HCT116 (cell line): ENCODE measurements around the gene UQCR11. TPM values are rescaled to one million over a fixed set of nuclear protein-coding genes. Genes with fewer than 3 reads are reported as not detected.

ENCODE experiments used
- ATAC-seq: fragments of 200-7000 bp; cut with Tn5 transposase; 2 replicates; pipeline ENCODE4 v1.9.1; 2020; ENCODE audit warnings: mild to moderate bottlenecking, moderate library complexity
- BruUV-seq: library from RNA; stranded (reverse); fragments of 400-500 nt; replicated peaks from 2 replicates; lab custom pipeline; 2021; lab: Mats Ljungman, UMichigan
- CTCF ChIA-PET: fragments of 300-600 bp; sonication (Branson Sonifier 250); formaldehyde crosslinking; loops from one replicate; lab custom pipeline; 2021; ENCODE audit warnings: antibody characterized with exemption; lab: Charles Lee
- POLR2A ChIA-PET: fragments of 300-600, 350-600 bp; sonication (Branson Sonifier 250); formaldehyde crosslinking; loops from one replicate; lab custom pipeline; 2021; ENCODE audit warnings: antibody characterized with exemption; lab: Charles Lee
- RAD21 ChIA-PET, 2 experiments: fragments of 300-600 bp; sonication (Branson Sonifier 250); formaldehyde crosslinking; loops; one replicate each; lab custom pipeline; 2023; ENCODE audit warnings: low total read pairs in 2 of 2; ENCODE audit not compliant: uncharacterized antibody in 2 of 2, unreplicated experiment in 2 of 2, low non-redundant PET in 1 of 2; lab: Charles Lee
- DNase-seq: peaks from one replicate; pipeline ENCODE4 v3.0.0-alpha.2; 2010; ENCODE audit warnings: low read depth, low spot score
- H2AFZ ChIP-seq: fragments of 200-600 bp; shearing (Covaris generic), sonication (generic); 2 replicates; pipeline ENCODE4 v1.6.1; 2017; ENCODE audit warnings: low read depth, mixed run types, mixed read lengths, antibody characterized with exemption, low read length; ENCODE audit not compliant: poor library complexity, severe bottlenecking
- H3K27ac ChIP-seq: 2 replicates; pipeline ENCODE4 v1.5.1; 2012; ENCODE audit warnings: low read depth, low read length
- H3K27me3 ChIP-seq: fragments of 200-600 bp; sonication (generic); 2 replicates; pipeline ENCODE4 v1.6.1; 2016; ENCODE audit warnings: mixed run types, low read length, mixed read lengths; ENCODE audit not compliant: insufficient read depth
- H3K36me3 ChIP-seq, 2 experiments: fragments of 200-500 bp in 1 of 2; fragments of 200-600 bp in 1 of 2; sonication (Bioruptor generic) in 1 of 2; sonication (generic) in 1 of 2; 2 replicates each; pipeline versions ENCODE4 v1.5.1 to v1.6.1; 2014 to 2016; ENCODE audit warnings: low read length in 2 of 2, inconsistent platforms in 1 of 2, mixed read lengths in 1 of 2, mixed run types in 1 of 2; ENCODE audit not compliant: insufficient read depth in 2 of 2, control insufficient read depth in 1 of 2
- H3K4me1 ChIP-seq, 2 experiments: fragments of 200-600 bp in 1 of 2; sonication (generic) in 1 of 2; 2 replicates each; pipeline versions ENCODE4 v1.5.1 to v1.6.1; 2012 to 2017; ENCODE audit warnings: low read length in 2 of 2, inconsistent platforms in 1 of 2, mild to moderate bottlenecking in 1 of 2, mixed read lengths in 1 of 2, mixed run types in 1 of 2, moderate library complexity in 1 of 2; ENCODE audit not compliant: insufficient read depth in 2 of 2, control insufficient read depth in 1 of 2
- H3K4me2 ChIP-seq: fragments of 200-600 bp; sonication (generic); 2 replicates; pipeline ENCODE4 v1.6.1; 2017; ENCODE audit warnings: mixed run types, low read length, mixed read lengths
- H3K4me3 ChIP-seq, 2 experiments: fragments of 200-600 bp in 1 of 2; sonication (generic) in 1 of 2; replicated peaks in 1 of 2; 2 replicates each; pipeline ENCODE4 v1.5.1; 2011 to 2016; ENCODE audit warnings: low read length in 2 of 2, control low read depth in 1 of 2, low read depth in 1 of 2, mild to moderate bottlenecking in 1 of 2, mixed read lengths in 1 of 2, mixed run types in 1 of 2
- H3K79me2 ChIP-seq: fragments of 200-600 bp; sonication (generic); 2 replicates; pipeline ENCODE4 v1.6.1; 2017; ENCODE audit warnings: mild to moderate bottlenecking, mixed run types, low read length, moderate library complexity, mixed read lengths; ENCODE audit not compliant: insufficient read depth
- H3K9ac ChIP-seq: fragments of 200-600 bp; sonication (generic); 2 replicates; pipeline ENCODE4 v1.6.1; 2016; ENCODE audit warnings: low read length, mixed read lengths
- H3K9me2 ChIP-seq: fragments of 200-600 bp; sonication (generic), shearing (Covaris generic); 2 replicates; pipeline ENCODE4 v1.6.1; 2017; ENCODE audit warnings: mixed run types, mild to moderate bottlenecking, moderate library complexity; ENCODE audit not compliant: insufficient read depth
- H3K9me3 ChIP-seq, 2 experiments: fragments of 200-500 bp in 1 of 2; fragments of 200-600 bp in 1 of 2; sonication (Bioruptor generic) in 1 of 2; sonication (generic) in 1 of 2; 2 replicates each; pipeline ENCODE4 v1.6.1; 2014 to 2017; ENCODE audit warnings: low read length in 2 of 2, mixed read lengths in 2 of 2, inconsistent platforms in 1 of 2, low read depth in 1 of 2, mild to moderate bottlenecking in 1 of 2, mixed run types in 1 of 2, moderate library complexity in 1 of 2; ENCODE audit not compliant: control insufficient read depth in 1 of 2, insufficient read depth in 1 of 2
- H4K20me1 ChIP-seq: fragments of 200-600 bp; sonication (generic), shearing (Covaris generic); 2 replicates; pipeline ENCODE4 v1.6.1; 2017; ENCODE audit warnings: mixed run types, mild to moderate bottlenecking, moderate library complexity; ENCODE audit not compliant: insufficient read depth
- ATF3 ChIP-seq: IDR thresholded peaks from 2 replicates; pipeline ENCODE4 v1.6.1; 2012
- CEBPB ChIP-seq: IDR thresholded peaks from 2 replicates; pipeline ENCODE4 v1.6.1; 2012; ENCODE audit warnings: low read depth
- CTCF ChIP-seq, 3 experiments: fragments of 200-600 bp in 1 of 3; sonication (generic) in 1 of 3; IDR thresholded peaks in 2 of 3; conservative IDR thresholded peaks in 1 of 3; 2 replicates each; pipeline ENCODE4 v1.5.1; 2012 to 2017; ENCODE audit warnings: low read depth in 2 of 3, low read length in 2 of 3, antibody characterized with exemption in 1 of 3, borderline replicate concordance in 1 of 3, control low read depth in 1 of 3, mild to moderate bottlenecking in 1 of 3, mixed read lengths in 1 of 3, mixed run types in 1 of 3, moderate library complexity in 1 of 3; ENCODE audit not compliant: insufficient read depth in 1 of 3
- EZH2 ChIP-seq: fragments of 200-600 bp; sonication (generic); IDR thresholded peaks from 2 replicates; pipeline ENCODE4 v1.6.1; 2017; ENCODE audit warnings: antibody characterized with exemption, mixed run types
- EZH2phosphoT487 ChIP-seq: fragments of 200-600 bp; IDR thresholded peaks from 2 replicates; pipeline ENCODE4 v1.6.1; 2018; ENCODE audit warnings: antibody characterized with exemption, borderline replicate concordance
- FOSL1 ChIP-seq: IDR thresholded peaks from 2 replicates; pipeline ENCODE4 v1.6.1; 2012; ENCODE audit warnings: low read depth
- JUND ChIP-seq: IDR thresholded peaks from 2 replicates; pipeline ENCODE4 v1.6.1; 2012
- MAX ChIP-seq: IDR thresholded peaks from 2 replicates; pipeline ENCODE4 v1.6.1; 2012
- POLR2A ChIP-seq: IDR thresholded peaks from 2 replicates; pipeline ENCODE4 v1.7.0; 2011; ENCODE audit warnings: borderline replicate concordance; ENCODE audit not compliant: insufficient read depth, insufficient read length; ENCODE audit errors: extremely low read depth
- POLR2AphosphoS5 ChIP-seq: IDR thresholded peaks from 2 replicates; pipeline ENCODE4 v1.6.1; 2011; ENCODE audit warnings: mild to moderate bottlenecking, low read depth, low read length, moderate library complexity
- REST ChIP-seq: IDR thresholded peaks from 2 replicates; pipeline ENCODE4 v1.6.1; 2012; ENCODE audit warnings: low read depth
- SP1 ChIP-seq: IDR thresholded peaks from 2 replicates; pipeline ENCODE4 v1.6.1; 2012; ENCODE audit warnings: low read depth
- TCF7L2 ChIP-seq: IDR thresholded peaks from 2 replicates; pipeline ENCODE4 v1.7.0; 2011; ENCODE audit warnings: borderline replicate concordance, inconsistent platforms; ENCODE audit not compliant: insufficient read depth, insufficient read length; ENCODE audit errors: extremely low read depth
- ZNF274 ChIP-seq: fragments of 200-500 bp; sonication (Bioruptor generic); IDR thresholded peaks from 2 replicates; pipeline ENCODE4 v1.6.1; 2014; ENCODE audit warnings: mild to moderate bottlenecking, low read depth, low read length, inconsistent platforms
- intact Hi-C: fragments of 100-400 bp; cut with micrococcal nuclease; formaldehyde crosslinking; loops from 2 replicates; pipeline ENCODE4 v1.10.0; 2022
- total RNA-seq: library from RNA; stranded (reverse); gene quantifications from one replicate; pipeline ENCODE4 v1.2.1, GENCODE V29; 2021; ENCODE audit not compliant: unreplicated experiment

Gene UQCR11
- total RNA-seq, 1 experiment from 2014 or later = 303 TPM

GRCh38 chr19:1610579-1610978, 5.3 kb upstream of the UQCR11 start (continued):
- no peak for TF ChIP-seq TCF7L2
- no peak for TF ChIP-seq ATF3
- no peak for TF ChIP-seq FOSL1
- TF ChIP-seq EZH2 = no peak
- no peak for TF ChIP-seq ZNF274
- no peak for TF ChIP-seq POLR2A
- TF ChIP-seq POLR2AphosphoS5 = no peak

GRCh38 chr19:1609680-1610474, 4.6 kb upstream of the UQCR11 start:
- intact Hi-C loops = loop anchor here (10.0 kb wide), 1 partner anchor 205 kb away; the partner anchor contains the start of gene ATP8B3
- Histone ChIP-seq H3K9me3 (no peaks in the 10 kb centered on the region), H3K4me1 (peaks cover 7 to 30% of the 10 kb centered on the region in 2 experiments; a peak in 3 of 4 replicates), H3K9me2 (no peaks in the 10 kb centered on the region), H3K4me3 (no peak overlapping the region), H3K79me2 (peaks cover 4% of the 10 kb centered on the region), H3K36me3 (peaks cover 14 to 21% of the 10 kb centered on the region in 2 experiments; a peak in 3 of 4 replicates), H3K27ac (no peak overlapping the region; the same call in 1 of the 2 replicates), H4K20me1 (no peaks in the 10 kb centered on the region), H3K9ac (no peak overlapping the region), H3K27me3 (no peaks in the 10 kb centered on the region), H3K4me2 (no peak overlapping the region), H2AFZ (no peak overlapping the region)
- CTCF ChIA-PET = no interaction called here
- RAD21 ChIA-PET = no interaction called here
- no peak for TF ChIP-seq TCF7L2
- no peak for TF ChIP-seq EZH2phosphoT487
- no peak for TF ChIP-seq ATF3
- no peak for TF ChIP-seq JUND
- TF ChIP-seq SP1 = no peak
- no peak for TF ChIP-seq REST
- TF ChIP-seq FOSL1 = no peak
- TF ChIP-seq CTCF (IDR thresholded peaks at IDR 0.05 in 2 of 3, conservative IDR thresholded peaks at IDR 0.05 in 1 of 3; ENCODE audit: borderline replicate concordance in 1 of 3, insufficient read depth in 1 of 3, low read depth in 2 of 3, low read length in 2 of 3) = no peak
- no peak for TF ChIP-seq MAX
- TF ChIP-seq CEBPB = no peak
- BruUV-seq = no TSS peak
- POLR2A ChIA-PET = no interaction called here
- no peak for ATAC-seq
- no peak for DNase-seq
